Umbilical cord (tissue), 2 donors: ENCODE data around the gene SEMA3A. TPM values are rescaled to one million over a fixed set of nuclear protein-coding genes. Genes with fewer than 3 reads are reported as not detected.
"Not testable (repeated sequence)": the region's sequence is repeated elsewhere in the genome, so short reads cannot be mapped to it uniquely, and the experiment has no call there.

ENCODE experiments used
- DNase-seq: peaks from one replicate; pipeline ENCODE4 v3.0.0-alpha.2; 2015; ENCODE audit warnings: low spot score
- total RNA-seq: library from RNA; depleted of rRNA; stranded (reverse); fragments of >200 nt; gene quantifications from one replicate; pipeline ENCODE4 v1.2.3, GENCODE V29; 2014; ENCODE audit warnings: low replicate concordance; ENCODE audit not compliant: insufficient read depth

Gene SEMA3A
- total RNA-seq, result 10.4 TPM

GRCh38 chr7:84194484-84195271 is at the start of gene SEMA3A:
Gene SEMA3A, minus strand, starts transcription at chr7:84194789. Its CDS starts 203 bp downstream, at chr7:84194586.
- DNase-seq, result peak; percentile 72

GRCh38 chr7:84243037-84243436 is 48.4 kb upstream of the SEMA3A start:
- not testable (repeated sequence) for DNase-seq

GRCh38 chr7:84238596-84238995 is 44.0 kb upstream of the SEMA3A start:
- DNase-seq, result no peak

- DNase-seq, result no peak
Observed at GRCh38 chr7:84237533-84238173, 43.1 kb upstream of the SEMA3A start.

- no peak for DNase-seq
Observed at GRCh38 chr7:84236398-84236797, 41.8 kb upstream of the SEMA3A start.

GRCh38 chr7:84232646-84233045 is 38.1 kb upstream of the SEMA3A start:
- no peak for DNase-seq

GRCh38 chr7:84231157-84231556 is 36.6 kb upstream of the SEMA3A start:
- DNase-seq, result no peak

GRCh38 chr7:84230491-84230890 is 35.9 kb upstream of the SEMA3A start:
- DNase-seq, result no peak

GRCh38 chr7:84228526-84228925 is 33.9 kb upstream of the SEMA3A start:
- no peak for DNase-seq

- DNase-seq, result no peak
Observed at GRCh38 chr7:84226759-84227158, 32.2 kb upstream of the SEMA3A start.

- DNase-seq, result no peak
Observed at GRCh38 chr7:84224505-84224904, 29.9 kb upstream of the SEMA3A start.

- no peak for DNase-seq
Observed at GRCh38 chr7:84219310-84219709, 24.7 kb upstream of the SEMA3A start.

GRCh38 chr7:84218681-84219080 is 24.1 kb upstream of the SEMA3A start:
- DNase-seq, result no peak

- DNase-seq, result no peak
Observed at GRCh38 chr7:84216472-84216871, 21.9 kb upstream of the SEMA3A start.

- not testable (repeated sequence) for DNase-seq
Observed at GRCh38 chr7:84214757-84215156, 20.2 kb upstream of the SEMA3A start.

- no peak for DNase-seq
Observed at GRCh38 chr7:84210301-84210700, 15.7 kb upstream of the SEMA3A start.

- no peak for DNase-seq
Observed at GRCh38 chr7:84209006-84209405, 14.4 kb upstream of the SEMA3A start.

GRCh38 chr7:84207615-84208014 is 13.0 kb upstream of the SEMA3A start:
- no peak for DNase-seq

GRCh38 chr7:84207025-84207424 is 12.4 kb upstream of the SEMA3A start:
- no peak for DNase-seq

- DNase-seq, result no peak
Observed at GRCh38 chr7:84204655-84205054, 10.1 kb upstream of the SEMA3A start.

GRCh38 chr7:84202855-84203254 is 8.3 kb upstream of the SEMA3A start:
- no peak for DNase-seq

GRCh38 chr7:84200859-84201258 is 6.3 kb upstream of the SEMA3A start:
- DNase-seq, result no peak

GRCh38 chr7:84199216-84199615 is 4.6 kb upstream of the SEMA3A start:
- DNase-seq, result no peak
